Activated gamma-delta T cell (primary cell): Measurements from ENCODE around the gene MIAT.

Experiments
- DNase-seq: peaks from one replicate; lab custom pipeline; 2025; lab: John Stamatoyannopoulos, UW

MIAT gene

DNA sequence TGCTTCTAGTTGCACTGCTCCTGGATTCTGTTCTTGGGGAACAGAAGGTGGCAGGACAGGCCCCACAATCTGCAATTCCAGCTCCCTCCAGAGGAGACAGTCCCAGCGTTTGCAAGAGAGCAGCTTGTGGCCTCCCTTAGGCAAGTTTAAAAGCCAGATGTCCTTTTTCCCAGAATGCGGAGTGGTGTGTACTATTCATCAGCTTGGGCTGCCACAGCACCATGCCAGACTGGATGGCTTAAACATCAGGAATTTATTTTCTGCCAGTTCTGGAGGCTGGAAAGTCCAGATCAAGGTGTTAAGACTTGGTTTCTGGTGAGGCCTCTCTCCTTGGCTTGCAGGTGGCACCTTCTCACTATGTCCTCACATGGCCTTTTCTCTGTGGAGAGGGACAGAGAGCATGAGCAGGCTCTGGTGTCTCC lies 11.7 kb downstream of the MIAT start:
- DNase-seq, result no peak

DNA sequence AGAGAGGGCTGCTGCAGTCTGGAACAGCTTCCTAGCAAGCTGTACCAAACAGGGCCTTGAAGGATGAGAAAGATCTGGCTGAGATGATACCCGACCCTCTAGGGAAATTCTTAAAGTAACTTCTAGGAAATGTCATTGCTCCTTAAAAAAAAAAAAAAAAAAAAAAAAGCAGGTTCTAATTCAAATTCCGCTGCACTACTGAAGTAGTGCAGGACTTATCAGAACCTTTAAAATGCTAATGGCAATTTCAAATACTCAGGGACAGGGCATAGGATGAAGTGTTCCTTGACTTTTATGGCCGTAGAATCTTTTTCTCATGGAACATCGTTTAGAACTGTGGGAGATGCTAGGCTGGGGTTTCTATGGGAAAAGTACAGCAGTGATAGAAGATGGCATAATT lies 13.1 kb downstream of the MIAT start:
- DNase-seq, result no peak

DNA sequence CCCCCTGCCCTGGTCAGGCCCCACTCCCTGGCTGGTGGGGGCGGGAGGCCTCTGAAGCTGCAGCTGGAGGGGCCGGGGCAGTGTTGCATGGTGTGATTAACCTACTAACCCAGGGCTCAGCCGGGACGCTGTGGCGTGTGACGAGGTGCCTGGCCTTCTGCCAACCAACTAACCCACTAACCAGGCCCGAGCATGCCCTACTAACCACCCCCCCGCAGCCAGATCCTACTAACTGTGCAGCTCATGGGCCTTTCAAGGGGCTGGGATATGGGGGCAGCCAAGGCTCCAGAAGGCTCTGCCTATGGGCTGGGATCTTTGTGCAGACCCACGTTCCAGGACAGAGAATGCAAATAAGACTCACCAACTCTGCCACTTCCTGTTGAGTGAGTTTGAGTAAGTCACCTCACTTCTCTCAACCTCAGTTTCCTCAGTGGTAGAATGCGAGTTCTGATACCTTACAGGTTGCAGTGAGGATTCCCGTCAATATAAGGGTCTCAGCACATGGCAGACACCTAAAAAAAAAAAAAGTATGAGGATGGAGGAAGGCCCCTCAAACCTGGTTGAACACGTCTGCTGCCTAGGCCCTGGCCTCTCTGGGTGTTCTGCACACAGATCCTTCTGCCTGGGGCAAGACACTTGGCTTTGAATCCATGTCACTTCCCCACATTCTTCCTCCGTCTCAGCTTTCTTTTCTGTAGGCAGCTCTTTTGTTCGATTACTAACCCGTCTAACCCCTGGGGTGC lies 14.1 kb downstream of the MIAT start:
- peak; percentile 41 for DNase-seq

DNA sequence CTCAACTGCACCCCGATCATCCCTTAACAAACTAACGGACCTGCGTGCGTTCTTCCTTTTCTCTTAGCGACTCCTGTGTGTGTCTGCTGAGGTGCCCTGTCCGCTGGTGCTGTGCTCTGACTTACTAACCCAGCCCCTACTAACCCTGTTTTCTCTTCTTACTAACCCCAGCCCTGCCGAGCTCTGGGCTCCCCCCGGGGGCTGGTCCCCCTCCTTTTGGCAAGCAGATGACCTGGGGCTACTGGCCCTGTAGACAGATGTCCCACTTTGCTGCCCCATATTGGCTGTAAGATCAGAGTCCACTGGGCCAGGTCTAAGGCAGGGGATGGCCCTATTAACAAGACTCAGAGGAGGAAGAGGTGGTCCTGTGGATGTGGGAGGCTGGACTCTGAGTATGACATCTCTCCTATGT lies 14.7 kb downstream of the MIAT start:
- peak; percentile 8 for DNase-seq

DNA sequence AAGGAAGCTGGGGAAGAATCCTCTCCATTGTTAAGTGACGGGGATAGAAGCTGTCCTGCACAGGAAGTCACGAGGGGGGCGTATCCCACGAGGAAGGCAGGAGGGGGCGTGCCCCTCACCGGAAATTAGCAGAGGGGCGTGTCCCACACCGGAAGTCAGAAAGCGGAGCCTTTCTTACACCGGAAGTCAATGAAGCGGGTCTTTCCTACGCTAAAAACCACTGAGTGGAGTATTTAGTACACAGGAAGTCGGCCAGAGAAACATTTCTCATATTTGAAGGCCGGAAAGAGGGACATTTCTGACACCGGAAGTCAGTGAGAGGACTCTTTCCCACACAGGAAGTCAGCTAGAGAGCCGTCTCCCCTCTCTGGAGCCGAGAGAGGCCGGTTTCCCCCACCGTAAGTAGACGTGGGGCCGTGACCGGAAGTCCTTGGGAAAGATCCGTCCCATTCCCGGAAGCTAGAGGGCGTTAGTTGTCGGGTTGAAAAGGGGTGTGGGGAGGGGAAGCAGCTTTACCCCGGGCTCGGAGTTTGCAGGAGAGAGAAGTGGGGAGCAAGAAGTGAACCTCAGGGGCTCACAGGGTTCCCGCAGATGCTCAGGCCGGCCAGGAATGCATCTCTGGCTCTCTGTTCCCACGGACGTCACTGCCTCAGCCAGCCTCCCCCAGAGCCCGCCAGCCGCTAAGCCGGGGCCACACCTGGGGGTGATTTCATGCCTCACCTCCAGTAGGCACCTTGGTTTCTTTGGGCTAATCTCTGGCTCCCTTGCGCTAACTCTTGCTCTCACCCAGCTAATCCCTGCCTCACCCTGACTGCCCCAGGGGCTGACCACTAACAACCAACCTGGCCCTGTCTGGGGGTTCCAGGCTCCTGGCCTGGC lies 15.4 kb downstream of the MIAT start:
- DNase-seq, result peak; percentile 45

DNA sequence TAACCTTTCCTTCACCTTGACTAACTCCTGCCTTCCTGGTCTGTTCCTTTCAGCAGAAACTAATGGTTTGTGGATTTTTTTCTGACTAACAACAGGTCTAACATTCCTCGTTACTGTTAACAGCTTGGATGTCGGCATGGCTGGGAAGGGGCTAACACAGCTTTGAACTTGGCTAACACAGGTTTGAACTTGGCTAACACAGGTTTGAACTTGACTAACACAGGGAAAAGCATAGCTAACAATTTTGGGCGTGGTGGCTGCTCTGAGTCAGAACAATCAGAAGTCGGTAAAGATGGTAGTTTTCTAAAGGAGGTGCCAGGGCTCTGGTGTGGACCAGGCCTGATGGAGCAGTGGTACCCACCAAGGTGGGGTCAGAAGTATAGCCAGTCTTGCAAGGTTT lies 16.1 kb downstream of the MIAT start:
- no peak for DNase-seq

DNA sequence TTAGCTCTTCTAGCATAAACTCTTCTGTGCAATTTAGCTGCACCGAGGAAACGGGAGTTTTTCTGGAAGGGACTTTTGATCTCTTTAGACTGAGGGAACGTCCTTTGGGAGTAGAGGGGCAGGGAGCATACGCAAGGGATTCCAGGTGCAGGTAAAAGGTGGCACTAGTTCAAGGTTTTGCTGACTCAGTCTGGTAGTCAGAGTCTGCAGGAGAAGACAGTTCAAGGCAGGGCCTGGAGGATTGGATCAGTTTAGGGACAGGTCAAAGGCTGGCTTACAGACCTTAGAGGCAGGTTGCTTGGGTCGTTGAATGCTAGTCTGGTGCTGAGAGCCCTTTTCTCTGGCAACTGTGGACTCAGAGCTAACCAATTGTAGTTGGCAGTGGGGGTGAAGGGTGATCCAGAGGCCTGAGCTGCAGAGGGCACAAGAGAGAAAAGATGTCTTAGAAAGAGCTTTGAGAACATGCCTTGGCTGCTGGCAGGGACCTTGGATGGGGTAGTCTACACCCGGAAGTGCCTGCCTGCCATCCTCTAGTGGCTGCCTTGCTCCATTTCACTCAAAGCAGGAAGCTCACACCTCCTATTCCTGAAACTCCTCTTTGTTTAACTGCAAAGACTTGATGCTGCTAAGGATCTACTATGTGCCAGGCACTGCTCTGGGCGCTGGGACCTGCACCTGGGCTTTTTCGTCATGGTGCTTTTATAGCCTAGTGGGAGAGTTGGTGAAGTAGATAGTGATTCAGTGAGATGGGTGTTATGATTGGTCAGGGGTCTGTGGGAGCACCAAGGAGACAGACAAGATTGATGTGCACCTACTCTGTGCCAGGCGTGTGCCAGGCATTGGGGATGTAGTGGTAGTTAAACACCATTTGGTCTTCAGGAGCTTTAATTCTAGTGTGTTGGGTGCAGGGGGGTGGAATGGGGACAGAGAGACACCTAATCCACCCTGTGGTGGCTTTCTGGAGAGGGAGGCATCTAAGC lies 17.1 kb downstream of the MIAT start:
- DNase-seq, result no peak

DNA sequence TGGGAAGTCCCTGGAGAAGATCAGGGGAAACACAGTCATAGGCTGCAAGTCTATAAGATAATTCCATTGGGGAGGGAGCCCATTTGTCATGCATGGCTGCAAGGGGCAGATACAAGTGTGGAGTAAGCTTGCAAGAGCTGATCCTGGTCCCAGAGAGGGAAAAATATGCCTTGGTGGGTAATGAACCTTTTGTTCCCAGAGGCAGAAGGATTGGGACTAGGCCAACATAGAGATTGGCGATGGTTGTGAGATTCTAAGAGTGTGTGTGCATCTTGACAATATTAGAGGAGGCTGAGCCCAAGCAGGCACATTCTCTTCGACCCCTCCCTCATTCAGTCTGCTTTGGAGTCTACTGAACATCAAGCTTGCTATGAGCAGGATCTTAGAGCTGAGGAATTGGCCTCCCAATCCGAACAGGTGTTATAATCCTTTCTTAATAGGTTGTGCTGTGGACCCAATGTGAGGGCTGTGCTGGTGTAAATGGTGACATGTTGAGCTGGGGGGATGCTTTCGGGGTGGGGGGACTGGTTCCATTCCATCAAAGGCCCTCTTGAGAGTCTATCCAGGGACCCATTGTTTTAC lies 18.4 kb downstream of the MIAT start:
- no peak for DNase-seq

DNA sequence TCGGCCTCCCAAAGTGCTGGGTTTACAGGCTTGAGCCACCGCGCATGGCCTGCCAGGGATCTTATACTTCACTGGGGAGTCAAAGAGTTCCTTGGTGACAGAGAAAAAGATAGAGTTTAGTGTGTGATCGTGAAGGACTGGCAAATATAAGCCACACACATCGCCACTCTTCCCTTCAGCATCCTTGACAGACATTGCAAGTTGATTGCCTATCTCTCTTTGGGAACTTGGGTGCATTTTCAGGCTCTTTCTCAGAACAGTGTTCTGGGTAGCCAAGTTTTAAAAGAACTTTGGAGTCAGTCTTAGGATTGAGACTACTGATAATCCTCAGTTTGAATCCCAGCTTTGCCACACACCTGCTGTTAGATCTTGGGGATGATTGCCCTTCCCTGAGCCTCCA lies 19.8 kb downstream of the MIAT start:
- no peak for DNase-seq

DNA sequence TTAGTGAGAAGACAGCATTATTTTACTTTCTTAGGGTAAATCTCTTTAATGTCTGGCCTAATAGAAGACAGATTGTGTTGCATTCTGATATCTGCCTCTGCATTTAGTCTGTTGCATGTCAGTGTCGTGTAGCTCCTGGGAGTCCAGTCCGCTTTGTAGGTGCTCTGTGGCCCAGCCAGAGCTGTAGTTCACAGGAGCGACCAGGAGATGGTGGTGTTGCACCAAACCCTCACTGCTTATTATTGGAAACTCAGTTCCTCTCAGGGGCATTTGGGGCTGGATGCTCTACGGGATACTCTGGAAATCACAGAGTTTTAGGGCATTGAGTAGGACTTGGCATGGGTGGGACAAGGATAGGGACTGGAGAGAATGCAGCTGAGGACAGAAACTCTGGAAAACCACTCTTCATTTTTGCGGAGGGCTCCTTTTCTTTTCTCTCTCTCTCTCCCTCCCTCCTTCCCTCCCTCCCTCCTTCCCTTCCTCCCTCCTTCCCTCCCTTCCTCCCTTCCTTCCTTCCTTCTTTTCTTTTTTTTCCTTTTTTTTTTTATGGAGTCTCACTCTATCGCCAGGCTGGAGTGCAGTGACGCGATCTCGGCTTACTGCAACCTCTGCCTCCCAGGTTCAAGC lies 21.7 kb downstream of the MIAT start:
- DNase-seq, result no peak

DNA sequence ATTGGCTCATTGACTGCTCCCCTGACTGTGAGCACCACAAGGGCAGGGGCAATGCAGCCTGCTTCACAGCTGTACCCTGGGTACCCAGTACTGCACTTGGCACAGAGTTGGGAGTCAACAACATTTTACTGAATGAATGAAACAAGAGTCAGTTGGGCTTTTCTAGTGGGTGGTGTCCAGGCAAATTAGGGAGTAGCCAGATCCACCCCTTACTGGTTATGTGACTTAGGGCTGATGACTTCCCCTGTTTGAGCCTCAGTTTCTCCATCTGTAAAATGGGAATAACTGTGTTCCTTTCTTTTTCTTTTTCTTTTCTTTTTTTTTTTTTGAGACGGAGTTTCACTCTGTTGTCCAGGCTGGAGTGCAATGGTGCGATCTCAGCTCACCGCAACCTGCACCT lies 23.1 kb downstream of the MIAT start:
- no peak for DNase-seq

DNA sequence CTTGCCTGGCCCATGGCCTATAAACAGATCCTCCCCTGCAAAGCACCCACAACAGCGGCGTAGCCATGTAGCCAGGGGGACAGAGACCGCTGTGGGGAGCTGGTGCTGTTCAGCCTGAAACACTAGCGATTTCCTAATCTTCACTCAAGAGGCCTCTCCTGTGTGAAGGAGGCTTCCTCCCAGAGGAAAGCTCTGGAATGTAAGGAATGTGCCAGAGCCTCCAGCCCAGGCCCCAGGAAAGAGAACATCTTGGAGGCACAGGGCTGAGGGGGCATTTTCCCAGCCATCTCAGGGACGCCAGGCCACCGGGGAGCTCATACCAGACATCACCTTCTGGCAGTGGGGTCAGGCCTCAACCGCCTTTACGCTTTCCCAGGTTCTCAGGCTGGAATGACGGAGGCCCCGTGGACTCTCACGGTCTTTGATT lies 24.0 kb downstream of the MIAT start:
- no peak for DNase-seq

DNA sequence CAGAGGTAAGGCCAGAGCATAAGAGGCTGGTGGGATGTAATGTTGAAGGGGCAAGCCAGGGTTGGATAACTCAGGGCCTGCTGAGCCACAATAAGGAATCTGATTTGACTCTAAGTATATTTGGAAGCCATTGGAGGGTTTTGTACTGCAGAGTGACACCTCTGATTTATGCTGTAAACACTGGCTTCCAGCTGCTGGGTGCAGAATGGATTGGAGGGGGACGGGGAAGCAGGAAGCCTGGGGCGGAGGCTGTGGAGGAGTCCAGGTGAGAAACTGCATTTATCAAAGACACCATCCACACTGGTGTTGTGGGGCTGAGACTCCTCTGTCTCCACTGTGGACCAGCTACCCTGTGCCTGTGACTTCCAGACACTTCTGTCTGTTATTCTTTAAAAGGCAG lies 26.8 kb downstream of the MIAT start:
- DNase-seq, result no peak

DNA sequence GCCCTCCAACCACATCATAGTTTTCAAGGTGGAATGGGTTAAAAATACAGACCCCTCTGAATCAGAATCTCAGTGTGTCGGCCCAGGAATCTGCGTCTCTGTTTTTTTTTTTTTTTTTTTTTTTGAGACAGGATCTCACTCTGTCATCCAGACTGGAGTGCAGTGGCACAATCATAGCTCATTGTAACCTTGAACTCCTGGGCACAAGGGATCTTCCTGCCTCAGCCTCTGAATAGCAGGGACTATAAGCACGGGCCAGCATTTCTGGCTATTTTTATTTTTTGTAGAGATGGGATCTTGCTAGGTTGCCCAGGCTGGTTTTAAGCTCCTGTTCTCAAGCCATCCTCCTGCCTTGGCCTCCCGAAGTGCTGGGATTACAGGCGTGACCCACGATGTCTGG lies 28.2 kb downstream of the MIAT start:
- no peak for DNase-seq

DNA sequence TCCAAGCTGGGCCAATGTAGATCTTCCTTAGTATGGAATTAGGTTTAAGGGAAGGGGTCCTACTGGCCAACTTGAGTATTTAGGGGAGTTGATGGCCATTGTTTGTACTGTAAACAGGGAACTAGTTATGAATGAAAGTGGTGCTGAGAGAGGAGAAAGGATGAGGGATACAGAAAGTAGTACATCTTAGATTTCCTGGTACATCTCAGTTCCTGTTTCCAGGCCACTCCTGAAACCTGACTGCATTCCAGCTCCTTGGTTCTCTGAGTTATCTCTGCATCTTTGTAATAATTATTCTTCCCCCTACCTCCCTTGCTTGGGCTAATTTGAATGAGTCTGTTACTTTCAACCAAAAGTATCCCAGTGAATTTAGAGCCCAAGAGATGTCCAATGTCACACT lies 30.1 kb downstream of the MIAT start:
- DNase-seq, result no peak

DNA sequence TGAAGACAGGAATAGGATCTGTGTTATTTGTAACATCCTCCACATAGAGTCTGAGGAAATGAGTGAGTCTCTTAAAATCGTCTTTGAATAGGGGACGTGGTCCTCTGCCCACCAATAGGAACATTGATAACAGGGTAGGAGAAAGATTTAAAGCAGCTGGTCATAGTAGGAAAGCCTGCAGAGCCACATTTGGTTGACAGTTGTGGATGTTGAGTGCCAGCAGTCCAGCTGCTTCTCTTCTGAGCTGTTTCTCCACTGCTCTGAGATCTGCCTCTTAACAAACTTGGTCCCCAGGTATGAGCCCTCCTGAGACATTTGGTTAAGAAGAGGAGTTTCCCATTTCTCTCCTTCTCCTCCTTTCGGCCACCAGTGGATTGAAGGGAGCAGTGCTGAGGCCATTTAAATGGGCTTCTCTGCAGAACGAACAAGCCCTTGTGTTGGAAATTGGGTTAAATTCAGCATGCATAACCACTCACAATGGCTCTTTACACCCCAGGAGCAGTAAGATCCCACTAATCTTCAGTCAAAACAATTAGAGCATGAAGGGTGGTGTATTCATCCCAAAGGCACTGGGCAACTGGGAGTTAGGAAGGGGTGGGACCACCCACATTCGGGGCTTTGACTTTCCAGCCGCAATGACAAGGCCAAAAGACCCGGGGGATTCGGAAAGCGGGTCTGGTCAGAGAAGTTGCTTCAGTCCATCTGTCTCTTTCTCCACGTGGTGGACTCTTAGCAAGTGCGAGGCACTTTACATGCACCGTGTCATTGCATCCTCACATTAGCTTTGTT lies 32.3 kb downstream of the MIAT start:
- DNase-seq, result no peak

DNA sequence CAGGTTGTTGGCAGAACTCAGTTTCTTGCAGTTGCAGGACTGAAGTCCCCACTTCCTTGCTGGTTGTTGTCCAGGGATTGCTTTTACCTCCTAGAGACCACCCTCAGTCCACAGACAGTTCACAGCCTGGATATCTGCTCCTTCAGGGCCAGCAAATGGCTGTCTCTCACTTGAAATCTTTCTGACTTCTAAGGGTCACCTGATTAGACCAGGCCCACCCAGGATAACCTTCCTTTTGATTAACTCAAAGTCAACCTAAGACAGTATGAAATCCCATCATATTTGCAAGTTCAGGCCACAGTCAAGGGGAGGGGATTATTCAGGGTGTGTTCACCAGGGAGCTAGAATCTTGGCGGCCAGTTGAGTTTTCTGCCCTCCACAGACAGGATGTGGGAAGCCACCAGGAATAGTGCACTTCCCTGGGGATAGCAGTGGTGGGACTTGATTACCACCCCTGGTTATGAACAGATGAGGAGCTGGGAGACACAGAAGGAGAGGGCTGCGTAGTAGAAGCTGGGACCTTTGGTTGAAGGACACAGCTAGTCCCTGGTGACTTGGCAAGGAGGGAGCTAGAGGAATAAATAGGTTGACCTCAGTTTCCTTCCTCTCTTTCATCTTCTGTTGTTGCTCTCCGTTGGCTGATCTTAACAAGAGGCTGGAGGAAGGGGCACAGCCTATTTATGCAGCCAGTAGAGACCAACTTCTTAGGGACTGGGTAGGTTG lies 33.4 kb downstream of the MIAT start:
- no peak for DNase-seq

DNA sequence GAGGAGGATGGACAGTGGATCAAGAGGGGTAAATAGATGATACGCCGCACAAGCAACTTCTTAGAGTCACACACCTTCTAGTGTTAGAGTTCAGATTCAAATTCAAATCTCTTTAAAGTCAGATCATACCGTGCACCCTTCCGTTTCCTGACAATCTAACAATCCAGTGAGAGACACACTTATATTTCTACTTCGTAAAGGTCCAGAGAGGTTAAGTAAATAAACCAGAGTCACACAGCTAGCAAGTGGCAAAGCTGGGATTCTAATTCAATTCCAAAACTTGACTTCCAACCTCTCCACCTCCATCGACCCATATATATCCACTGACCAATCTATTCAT lies 34.0 kb downstream of the MIAT start:
- DNase-seq, result no peak

DNA sequence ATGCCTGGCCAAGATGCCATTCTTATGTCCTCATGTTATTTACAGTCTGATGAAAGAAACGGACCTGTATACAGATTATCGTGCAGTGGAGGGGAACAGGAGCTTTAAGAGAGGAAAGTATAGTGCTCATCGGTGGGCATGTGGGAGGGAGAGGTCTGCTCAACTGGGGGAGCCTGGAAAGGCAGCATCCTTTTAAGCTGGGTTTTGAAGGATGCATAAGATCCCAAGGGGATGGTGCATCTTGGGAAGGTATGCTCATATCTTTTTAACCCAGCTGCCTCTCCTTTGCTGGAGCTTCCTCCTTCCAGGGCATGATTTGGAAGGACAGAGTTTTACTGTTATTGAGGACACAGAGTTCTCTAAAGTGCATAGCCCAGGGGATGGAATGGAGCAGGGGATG lies 34.8 kb downstream of the MIAT start:
- no peak for DNase-seq

DNA sequence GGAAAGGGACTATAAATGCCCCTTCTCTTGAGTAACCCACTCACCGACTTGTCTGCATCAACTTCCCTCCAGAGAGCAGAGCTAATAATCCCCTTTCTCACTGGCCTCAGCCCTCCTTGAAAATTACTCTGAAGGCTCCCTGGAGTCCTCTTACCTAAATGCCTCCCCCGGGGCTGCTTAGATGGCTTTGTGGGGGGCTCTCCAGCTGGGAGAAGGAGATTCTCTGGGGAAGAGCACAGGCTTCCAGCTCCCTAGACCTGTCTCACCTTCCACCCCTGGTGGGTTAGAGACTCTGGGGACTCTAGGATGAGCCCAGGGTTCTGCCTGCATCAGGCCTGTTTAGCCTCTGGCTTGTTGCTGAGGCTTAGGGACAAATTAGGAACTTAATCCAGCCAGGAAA lies 39.8 kb downstream of the MIAT start:
- DNase-seq, result no peak
